Measurements from ENCODE around the gene IQUB. TPM values are rescaled to one million over a fixed set of nuclear protein-coding genes. Genes with fewer than 3 reads are reported as not detected.

Gene IQUB
- total RNA-seq, 2 donors from 2014 or later: 2.0 to 4.8 TPM

DNA sequence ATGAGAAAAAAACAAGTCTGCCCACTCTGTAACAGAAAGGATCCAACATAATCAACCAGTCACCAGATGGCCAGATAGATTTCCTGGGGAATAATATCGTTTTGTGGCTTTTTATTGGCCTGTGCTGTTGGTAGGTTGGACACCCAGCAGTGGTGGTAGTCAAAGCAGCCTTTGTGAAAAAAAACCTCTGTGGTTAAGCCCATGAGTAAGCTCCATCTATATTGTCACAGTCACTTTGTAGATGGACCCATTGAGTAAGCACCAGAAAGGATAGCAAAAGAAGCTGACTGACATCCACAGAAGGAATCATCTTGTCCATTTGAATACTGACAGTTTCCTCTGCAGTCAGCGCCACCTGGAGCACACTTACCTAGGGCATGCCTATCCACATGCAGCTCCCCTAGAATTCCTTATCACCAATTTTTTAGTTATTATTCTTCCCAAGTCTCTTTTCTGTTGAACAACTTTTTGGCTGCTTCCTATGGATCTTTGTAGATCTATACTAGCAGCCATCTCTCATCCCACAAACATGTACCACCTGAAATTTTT is 96.9 kb downstream of the IQUB start:
- H3K4me3 ChIP-seq: no peak overlapping the region
- no peaks in the 10 kb centered on the region for H3K4me1 ChIP-seq (replicated peaks)
- intact Hi-C loops (cut with DNase I): no loop called here
- no peaks in the 10 kb centered on the region for H3K36me3 ChIP-seq
- H3K27me3 ChIP-seq (replicated peaks; ENCODE audit: insufficient read depth): no peaks in the 10 kb centered on the region
- DNase-seq (ENCODE audit: low spot score): no peak
- H3K27ac ChIP-seq: no peak overlapping the region
- no peak for TF ChIP-seq POLR2AphosphoS5 (IDR thresholded peaks at IDR 0.05)
- no peak for TF ChIP-seq CTCF (IDR thresholded peaks at IDR 0.05)
- TF ChIP-seq POLR2A (IDR thresholded peaks at IDR 0.05): no peak
- H3K9me3 ChIP-seq: no peaks in the 10 kb centered on the region
- 59% methylated on average over 2 of the region's 2 CpGs for WGBS

- no peak overlapping the region for H3K4me3 ChIP-seq
- DNase-seq (ENCODE audit: low spot score): no peak
- no peaks in the 10 kb centered on the region for H3K27me3 ChIP-seq (replicated peaks; ENCODE audit: insufficient read depth)
- H3K27ac ChIP-seq: no peak overlapping the region
- 74% methylated on average over 4 of the region's 4 CpGs for whole genome bisulfite sequencing
- H3K9me3 ChIP-seq: no peaks in the 10 kb centered on the region
- H3K4me1 ChIP-seq (replicated peaks): no peaks in the 10 kb centered on the region
- intact Hi-C loops (cut with DNase I): no loop called here
- TF ChIP-seq POLR2AphosphoS5 (IDR thresholded peaks at IDR 0.05) (no peak), CTCF (IDR thresholded peaks at IDR 0.05) (no peak), POLR2A (IDR thresholded peaks at IDR 0.05) (no peak)
- no peaks in the 10 kb centered on the region for H3K36me3 ChIP-seq
Measured at GRCh38 chr7:123435080-123435700, 99.2 kb downstream of the IQUB start.

DNA sequence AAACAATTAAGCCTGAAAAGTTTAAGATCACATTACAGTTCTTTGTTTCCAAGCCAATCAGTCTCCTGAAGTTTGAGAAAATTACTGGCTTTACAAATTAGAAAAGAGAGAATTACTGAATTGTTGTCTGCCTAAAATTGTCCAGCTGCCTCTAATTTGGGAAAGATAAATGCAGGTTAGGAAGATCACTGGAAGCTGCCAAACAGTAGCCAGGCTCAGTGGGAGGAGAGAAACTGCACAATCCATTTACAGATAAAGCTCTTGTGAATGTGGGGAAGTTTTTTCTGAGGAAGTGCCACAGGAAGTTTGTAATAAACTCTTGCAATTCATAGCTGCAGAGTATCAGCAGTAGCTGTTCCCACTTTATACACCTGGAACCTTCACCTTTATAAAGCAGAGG is 100.7 kb downstream of the IQUB start:
- intact Hi-C loops (cut with DNase I): no loop called here
- no peak for DNase-seq (ENCODE audit: low spot score)

GRCh38 chr7:123432601-123433000 is 101.8 kb downstream of the IQUB start:
- H3K4me3 ChIP-seq: no peak overlapping the region

More for the DNA sequence above, 100.7 kb downstream of the IQUB start:
- TF ChIP-seq CTCF (IDR thresholded peaks at IDR 0.05) (no peak), POLR2AphosphoS5 (IDR thresholded peaks at IDR 0.05) (no peak)
- no peaks in the 10 kb centered on the region for H3K36me3 ChIP-seq
- H3K4me1 ChIP-seq (replicated peaks): no peaks in the 10 kb centered on the region
- H3K27ac ChIP-seq: no peak overlapping the region
- H3K4me3 ChIP-seq: no peak overlapping the region
- no peaks in the 10 kb centered on the region for H3K27me3 ChIP-seq (replicated peaks; ENCODE audit: insufficient read depth)
- no peaks in the 10 kb centered on the region for H3K9me3 ChIP-seq

More at GRCh38 chr7:123432601-123433000, 101.8 kb downstream of the IQUB start:
- no peaks in the 10 kb centered on the region for H3K4me1 ChIP-seq (replicated peaks)
- no peaks in the 10 kb centered on the region for H3K27me3 ChIP-seq (replicated peaks; ENCODE audit: insufficient read depth)
- WGBS: 61% methylated on average over 2 of the region's 2 CpGs
- no peaks in the 10 kb centered on the region for H3K36me3 ChIP-seq
- no peak overlapping the region for H3K27ac ChIP-seq
- no peak for DNase-seq (ENCODE audit: low spot score)
- no peaks in the 10 kb centered on the region for H3K9me3 ChIP-seq
- intact Hi-C loops (cut with DNase I): no loop called here
- no peak for TF ChIP-seq POLR2A (IDR thresholded peaks at IDR 0.05)
- no peak for TF ChIP-seq POLR2AphosphoS5 (IDR thresholded peaks at IDR 0.05)
- no peak for TF ChIP-seq CTCF (IDR thresholded peaks at IDR 0.05)

Measured in prostate gland (tissue), 2 donors.